Heart left ventricle (tissue), 16 donors: ENCODE data around the gene CRYBB2. TPM values are rescaled to one million over a fixed set of nuclear protein-coding genes. Genes with fewer than 3 reads are reported as not detected.
"Not testable (repeated sequence)": the region's sequence is repeated elsewhere in the genome, so short reads cannot be mapped to it uniquely, and the experiment has no call there.

Experiments used
- ATAC-seq, 4 donors: fragments of 200-7000 bp; cut with Tn5 transposase; one replicate each; pipeline ENCODE4 v1.9.1; 2020 to 2022; ENCODE audit warnings: moderate library complexity in 4 of 4, mild to moderate bottlenecking in 3 of 4, moderate number of reproducible peaks in 1 of 4
- DNase-seq, 5 donors: peaks; one replicate each; pipeline ENCODE4 v3.0.0-alpha.2; 2020
- H3K27ac ChIP-seq, 12 donors: fragments of 200-600 bp; sonication (generic) in 4 of 12; one replicate each; pipeline versions ENCODE4 v1.5.0 to v1.8.0; 2016 to 2022; ENCODE audit warnings: mild to moderate bottlenecking in 2 of 12
- H3K27me3 ChIP-seq, 9 donors: fragments of 200-600 bp; sonication (generic) in 2 of 9; one replicate each; pipeline versions ENCODE4 v1.5.1 to v1.8.0; 2016 to 2022; ENCODE audit warnings: mild to moderate bottlenecking in 3 of 9
- H3K36me3 ChIP-seq, 9 donors: fragments of 200-600 bp; sonication (generic) in 2 of 9; one replicate each; pipeline versions ENCODE4 v1.5.0 to v1.8.0; 2018 to 2022; ENCODE audit warnings: mild to moderate bottlenecking in 2 of 9
- H3K4me1 ChIP-seq, 12 donors: fragments of 200-600 bp; sonication (generic) in 4 of 12; one replicate each; pipeline versions ENCODE4 v1.5.0 to v1.8.0; 2016 to 2022; ENCODE audit warnings: mild to moderate bottlenecking in 3 of 12
- H3K4me3 ChIP-seq, 12 donors: fragments of 200-600 bp; sonication (generic) in 4 of 12; one replicate each; pipeline versions ENCODE4 v1.5.0 to v1.8.0; 2017 to 2022; ENCODE audit warnings: mild to moderate bottlenecking in 9 of 12, moderate library complexity in 4 of 12
- H3K9me3 ChIP-seq, 12 donors: fragments of 200-600 bp; sonication (generic) in 4 of 12; one replicate each; pipeline versions ENCODE4 v1.5.0 to v1.8.0; 2016 to 2022; ENCODE audit warnings: mild to moderate bottlenecking in 1 of 12
- POLR2A ChIP-seq, 2 donors: fragments of 450-650 bp; IDR thresholded peaks; one replicate each; pipeline ENCODE4 v1.6.1; 2017; ENCODE audit warnings: antibody characterized with exemption in 2 of 2, mild to moderate bottlenecking in 2 of 2, moderate library complexity in 2 of 2
- WGBS, 4 donors: extraction: QIAGEN DNeasy Blood & Tissue Kit in 2 of 4; methylation state at CpG; one replicate each; pipeline versions ENCODE4 v1.1.5 to v1.1.7; 2013 to 2018; 5-methylcytosine and 5-hydroxymethylcytosine counted together
- intact Hi-C, 10 donors: fragments of 100-400 bp; cut with DNase I; formaldehyde crosslinking; loops; one replicate each; pipeline versions ENCODE4 v1.11.1 to v1.14.2; 2022
- polyA plus RNA-seq, 2 donors: library from polyadenylated mRNA; stranded (reverse); fragments of 200-250 nt; gene quantifications; one replicate each; pipeline ENCODE4 v1.2.3, GENCODE V29; 2013
- total RNA-seq, 9 donors: library from RNA; depleted of rRNA in 2 of 9; stranded (reverse); fragments of >200 nt in 2 of 9; fragmentation: NEBNext Ultra II Directional in 3 of 9; extraction: Animal tissue kit (Norgen Biotek cat#: 25700) in 3 of 9; gene quantifications; one replicate each; pipeline versions ENCODE4 v1.1.0 to v1.2.4, GENCODE V29; 2016 to 2023
- TF ChIP-seq, protein P1 (sequence below), 12 donors: fragments of 200-600 bp; sonication (generic) in 4 of 12; IDR thresholded peaks; one replicate each; pipeline versions ENCODE4 v1.5.0 to v1.8.0; 2018 to 2022; ENCODE audit warnings: antibody characterized with exemption in 12 of 12, mild to moderate bottlenecking in 5 of 12
- donor health status: ischemic (EF 13 %, LVEDD 7.1; RV severe dilation, severe dysfunction).
- donor health status: healthy with polysubstance abuse.
- donor health status: DM: no; HTN: yes; CAD: no.
- donor health status: DM: no; HTN: no; CAD: no.
- donor health status: ischemic (EF 25% LVEDD 6.9; RV normal size, moderate dysfunction).
- donor health status: ischemic (EF 25% LVEDD 5.7; RV mildly dilated, moderate dysfunction).
- donor health status: healthy.
- donor health status: DM: yes; HTN: yes; CAD: no.
- donor health status: ischemic (EF 35%, LVEDD 5.7; RV mildly dilated, moderate dysfunction).
- donor health status: nonischemic (EF 11% LVEDD 7.7; RV severe dilation, severe dysfunction).
- donor health status: DM: yes; HTN: yes; CAD: no.
- donor health status: PGD.
- donor health status: ischemic (EF 29% LVEDD 5.4; RV normal size, mild dysfunction).
- donor health status: nonischemic (EF 23%, LVEDD 6.1; RV moderate dilation, normal function).

Gene CRYBB2
- total and polyA plus RNA-seq, 11 donors, result not detected

- Histone ChIP-seq H3K4me3 (no peak overlapping the region), H3K27me3 (peaks cover 0 to 30% (median 11%) of the 10 kb centered on the region in 9 donors), H3K36me3 (no peaks in the 10 kb centered on the region), H3K4me1 (peaks cover 0 to 5% (median 0%) of the 10 kb centered on the region in 12 donors), H3K27ac (no peak overlapping the region), H3K9me3 (no peaks in the 10 kb centered on the region)
- ATAC-seq (no peak), DNase-seq (no peak)
- 75 to 83% (median 81%) methylated on average over 3 to 4 of the region's 4 CpGs for WGBS, 4 donors
- intact Hi-C loops, result loop anchor here in 4 of 10 donors (5.0 to 10.0 kb wide), 4 partner anchors 95 to 547 kb away; no protein-coding TSS in a partner anchor
- TF ChIP-seq, protein P1, sequence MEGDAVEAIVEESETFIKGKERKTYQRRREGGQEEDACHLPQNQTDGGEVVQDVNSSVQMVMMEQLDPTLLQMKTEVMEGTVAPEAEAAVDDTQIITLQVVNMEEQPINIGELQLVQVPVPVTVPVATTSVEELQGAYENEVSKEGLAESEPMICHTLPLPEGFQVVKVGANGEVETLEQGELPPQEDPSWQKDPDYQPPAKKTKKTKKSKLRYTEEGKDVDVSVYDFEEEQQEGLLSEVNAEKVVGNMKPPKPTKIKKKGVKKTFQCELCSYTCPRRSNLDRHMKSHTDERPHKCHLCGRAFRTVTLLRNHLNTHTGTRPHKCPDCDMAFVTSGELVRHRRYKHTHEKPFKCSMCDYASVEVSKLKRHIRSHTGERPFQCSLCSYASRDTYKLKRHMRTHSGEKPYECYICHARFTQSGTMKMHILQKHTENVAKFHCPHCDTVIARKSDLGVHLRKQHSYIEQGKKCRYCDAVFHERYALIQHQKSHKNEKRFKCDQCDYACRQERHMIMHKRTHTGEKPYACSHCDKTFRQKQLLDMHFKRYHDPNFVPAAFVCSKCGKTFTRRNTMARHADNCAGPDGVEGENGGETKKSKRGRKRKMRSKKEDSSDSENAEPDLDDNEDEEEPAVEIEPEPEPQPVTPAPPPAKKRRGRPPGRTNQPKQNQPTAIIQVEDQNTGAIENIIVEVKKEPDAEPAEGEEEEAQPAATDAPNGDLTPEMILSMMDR (IDR thresholded peaks at IDR 0.05), result no peak
- no peak for TF ChIP-seq POLR2A (IDR thresholded peaks at IDR 0.05)
Measured at GRCh38 chr22:25237503-25237902, 18.1 kb downstream of the CRYBB2 start.

GRCh38 chr22:25238058-25238457 lies 18.6 kb downstream of the CRYBB2 start:
- H3K4me3 ChIP-seq, H3K4me1 ChIP-seq, H3K27ac ChIP-seq, ATAC-seq, DNase-seq, H3K36me3 ChIP-seq, H3K9me3 ChIP-seq: not testable (repeated sequence)
- WGBS, 4 donors, result 58 to 67% (median 66%) methylated on average over 9 of the region's 9 CpGs
- intact Hi-C loops, result loop anchor here in 4 of 10 donors (5.0 to 10.0 kb wide), 4 partner anchors 94 to 547 kb away; no protein-coding TSS in a partner anchor
- H3K27me3 ChIP-seq, result peaks cover 0 to 30% (median 11%) of the 10 kb centered on the region in 9 donors

DNA sequence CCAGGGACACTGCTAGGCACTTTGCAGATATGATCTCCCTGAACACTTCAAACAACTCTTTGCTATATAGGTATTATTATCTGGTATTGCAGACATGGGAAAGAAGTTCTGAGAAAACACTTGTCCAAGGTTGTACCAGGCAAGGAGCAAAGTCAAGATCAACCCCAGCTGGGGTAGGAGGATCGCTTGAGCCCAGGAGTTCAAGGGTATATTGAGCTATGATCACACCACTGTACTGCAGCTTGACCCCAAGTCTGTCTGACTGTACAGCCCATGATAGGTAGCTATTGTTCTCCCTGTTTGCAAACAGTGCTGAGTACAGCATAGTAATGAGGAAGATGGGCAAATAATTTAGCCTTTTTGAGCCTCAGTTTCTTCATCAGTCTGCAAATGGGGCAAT lies 35.7 kb downstream of the CRYBB2 start:
- WGBS, 4 donors, result 60 to 83% (median 75%) methylated on average over 1 of the region's 1 CpG
- H3K4me1 ChIP-seq, ATAC-seq, H3K27me3 ChIP-seq, DNase-seq, intact Hi-C loops, H3K36me3 ChIP-seq, H3K4me3 ChIP-seq, H3K9me3 ChIP-seq, H3K27ac ChIP-seq: not testable (repeated sequence)

DNA sequence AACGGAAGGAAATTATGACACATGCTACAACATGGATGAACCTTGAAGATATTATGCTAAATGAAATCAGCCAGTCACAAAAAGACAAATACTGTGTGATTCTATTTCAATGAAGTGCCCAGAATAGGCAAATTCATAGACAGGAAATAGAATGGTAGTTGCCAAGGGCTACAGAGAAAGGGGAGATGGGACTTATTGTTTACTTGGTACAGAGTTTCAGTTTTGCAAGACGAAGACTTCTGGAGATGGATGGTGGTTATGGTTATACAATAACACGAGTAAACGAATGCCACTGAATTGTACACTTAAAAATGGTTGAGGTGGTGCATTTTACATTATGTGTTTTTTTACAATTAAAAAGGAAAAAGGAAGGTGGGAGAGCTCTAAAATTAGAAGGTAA lies 48.1 kb downstream of the CRYBB2 start:
- H3K27me3 ChIP-seq, H3K27ac ChIP-seq, H3K4me3 ChIP-seq, DNase-seq, H3K4me1 ChIP-seq, ATAC-seq, H3K36me3 ChIP-seq: not testable (repeated sequence)
- peaks cover 0 to 12% (median 8%) of the 10 kb centered on the region in 12 donors for H3K9me3 ChIP-seq
- 75 to 81% (median 80%) methylated on average over 4 of the region's 4 CpGs for WGBS, 4 donors
- intact Hi-C loops, result loop anchor here in 1 of 10 donors (5.0 kb wide), 1 partner anchor 255 kb away; no protein-coding TSS in a partner anchor

DNA sequence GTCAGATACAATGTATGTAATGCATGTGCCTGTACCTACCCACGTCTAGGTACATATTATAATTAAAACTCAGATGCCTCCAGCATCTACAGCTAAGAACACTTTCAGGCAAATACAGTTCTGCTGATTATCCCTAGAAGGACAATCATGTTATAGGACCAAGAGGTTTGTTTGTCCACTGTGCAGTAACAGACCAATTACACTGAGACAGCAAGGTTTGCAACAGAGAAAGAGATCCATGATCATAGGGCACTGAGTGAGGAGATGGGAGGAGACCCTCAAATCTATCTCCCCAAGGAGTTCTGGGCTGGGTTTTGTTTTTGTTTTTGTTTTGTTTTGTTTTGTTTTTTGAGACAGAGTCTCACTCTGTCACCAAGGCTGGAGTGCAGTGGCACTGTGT lies 49.5 kb downstream of the CRYBB2 start:
- 71 to 80% (median 73%) methylated on average over 1 of the region's 1 CpG; no CpG with 5 or more reads in 1 of the 4 donors for WGBS, 4 donors
- intact Hi-C loops, result loop anchor here in 1 of 10 donors (5.0 kb wide), 1 partner anchor 253 kb away; no protein-coding TSS in a partner anchor
- not testable (repeated sequence) for DNase-seq, H3K27me3 ChIP-seq, H3K4me3 ChIP-seq, H3K4me1 ChIP-seq, H3K36me3 ChIP-seq, H3K27ac ChIP-seq, ATAC-seq
- peaks cover 0 to 12% (median 8%) of the 10 kb centered on the region in 12 donors for H3K9me3 ChIP-seq

DNA sequence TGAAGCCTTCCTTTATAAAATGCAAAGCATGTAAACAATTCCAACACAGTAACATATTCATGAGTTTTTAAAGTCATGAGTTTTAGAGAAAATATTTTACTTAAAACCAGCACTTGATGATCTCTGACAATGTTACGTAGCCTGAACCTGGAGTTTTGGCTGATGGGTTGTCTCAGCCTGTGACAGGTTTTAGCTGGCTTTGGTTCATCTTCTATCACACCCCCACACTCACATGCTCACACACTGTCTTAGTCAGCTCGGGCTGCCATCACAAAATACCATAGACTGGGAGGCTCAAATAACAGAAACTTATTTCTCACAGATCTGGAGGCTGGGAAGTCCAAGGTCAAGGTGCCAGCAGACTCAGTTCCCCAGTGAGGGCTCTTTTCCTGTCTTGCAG lies 50.6 kb downstream of the CRYBB2 start:
- peaks cover 0 to 11% (median 8%) of the 10 kb centered on the region in 12 donors for H3K9me3 ChIP-seq
- H3K27ac ChIP-seq, DNase-seq, H3K4me1 ChIP-seq, ATAC-seq, H3K36me3 ChIP-seq, intact Hi-C loops, H3K27me3 ChIP-seq, H3K4me3 ChIP-seq: not testable (repeated sequence)
- 38 to 50% (median 46%) methylated on average over 2 of the region's 2 CpGs for WGBS, 4 donors

GRCh38 chr22:25273231-25273630 lies 53.8 kb downstream of the CRYBB2 start:
- H3K27ac ChIP-seq, ATAC-seq, H3K27me3 ChIP-seq, H3K4me1 ChIP-seq, intact Hi-C loops, DNase-seq, H3K4me3 ChIP-seq, H3K36me3 ChIP-seq: not testable (repeated sequence)
- WGBS, 4 donors, result 80 to 91% (median 83%) methylated on average over 4 of the region's 4 CpGs
- H3K9me3 ChIP-seq, result peaks cover 0 to 10% (median 7%) of the 10 kb centered on the region in 12 donors

DNA sequence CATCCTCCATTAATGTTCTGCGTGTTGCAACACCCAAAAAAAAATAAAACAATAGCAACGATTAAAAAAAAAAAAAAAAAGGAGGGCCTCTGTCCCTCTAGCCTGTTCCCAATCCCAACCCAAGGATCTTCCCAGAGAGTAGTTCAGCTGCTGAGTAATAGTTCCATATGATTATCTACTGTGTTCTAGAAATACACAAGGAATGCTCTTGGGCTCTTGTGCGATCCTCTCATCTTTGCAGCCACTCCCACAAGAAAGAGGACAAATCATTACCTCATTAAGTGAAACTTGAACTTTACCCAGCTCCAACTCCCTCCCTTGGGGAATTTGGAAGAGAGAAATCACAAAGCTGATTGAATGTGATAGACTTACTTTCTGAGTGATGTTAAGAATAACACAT lies 54.5 kb downstream of the CRYBB2 start:
- H3K27me3 ChIP-seq, H3K36me3 ChIP-seq, DNase-seq, H3K4me3 ChIP-seq, intact Hi-C loops, ATAC-seq, H3K9me3 ChIP-seq, H3K27ac ChIP-seq, H3K4me1 ChIP-seq: not testable (repeated sequence)
- 81 to 90% (median 85%) methylated on average over 3 of the region's 3 CpGs for WGBS, 4 donors

DNA sequence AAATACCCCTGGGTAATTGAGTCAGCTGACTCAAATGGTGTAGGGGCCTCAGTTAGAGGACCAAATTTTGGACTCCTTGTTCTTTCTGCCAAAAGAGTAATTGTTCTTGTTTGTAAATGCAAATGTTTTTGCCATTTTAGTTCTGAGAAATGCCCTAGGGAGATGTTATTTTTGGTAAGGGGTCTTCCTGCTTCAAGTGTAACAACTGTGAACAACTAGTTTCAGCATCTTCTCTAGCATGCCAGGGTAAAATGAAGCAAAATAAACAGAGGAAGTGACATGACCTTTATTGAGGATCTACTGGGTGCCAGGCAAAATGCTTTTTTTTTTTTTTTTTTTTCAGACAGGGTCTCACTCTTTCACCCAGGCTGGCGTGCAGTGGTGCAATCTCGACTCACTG lies 60.7 kb downstream of the CRYBB2 start:
- H3K4me1 ChIP-seq, H3K27ac ChIP-seq, DNase-seq, H3K4me3 ChIP-seq, H3K36me3 ChIP-seq, ATAC-seq, H3K9me3 ChIP-seq: not testable (repeated sequence)
- H3K27me3 ChIP-seq, result peaks cover 9 to 55% (median 39%) of the 10 kb centered on the region in 9 donors
- 57 to 68% (median 65%) methylated on average over 2 of the region's 2 CpGs for WGBS, 4 donors
- intact Hi-C loops, result loop anchor here in 2 of 10 donors (10.0 kb wide), 1 partner anchor 305 kb away; no protein-coding TSS in a partner anchor
